Testis (tissue), 3 donors: ENCODE results near the gene KREMEN2. TPM values are rescaled to one million over a fixed set of nuclear protein-coding genes. Genes with fewer than 3 reads are reported as not detected.

Experiments
- DNase-seq: peaks from one replicate; pipeline ENCODE4 v3.0.0-alpha.2; 2019
- H3K27ac ChIP-seq, 2 donors: fragments of 200-600 bp; sonication (generic); one replicate each; pipeline ENCODE4 v1.5.1; 2019
- H3K27me3 ChIP-seq: fragments of 200-600 bp; sonication (generic); one replicate; pipeline ENCODE4 v1.5.1; 2019
- H3K36me3 ChIP-seq: fragments of 200-600 bp; sonication (generic); one replicate; pipeline ENCODE4 v1.5.1; 2017; ENCODE audit warnings: low read depth; ENCODE audit errors: missing control alignments
- H3K4me1 ChIP-seq: fragments of 200-600 bp; sonication (generic); one replicate; pipeline ENCODE4 v1.5.1; 2019
- H3K4me3 ChIP-seq, 2 donors: fragments of 200-600 bp; sonication (generic); one replicate each; pipeline ENCODE4 v1.5.1; 2017 to 2019
- H3K9me3 ChIP-seq: fragments of 200-600 bp; sonication (generic); one replicate; pipeline ENCODE4 v1.5.1; 2017
- CTCF ChIP-seq, 3 experiments: fragments of 450-650 bp in 2 of 3; fragments of 200-600 bp in 1 of 3; sonication (generic) in 1 of 3; IDR thresholded peaks; one replicate each; pipeline ENCODE4 v1.5.1; 2016 to 2019; ENCODE audit warnings: antibody characterized with exemption in 3 of 3, mild to moderate bottlenecking in 2 of 3, moderate library complexity in 1 of 3
- POLR2A ChIP-seq: fragments of 450-650 bp; IDR thresholded peaks from one replicate; pipeline ENCODE4 v1.6.1; 2017; ENCODE audit warnings: antibody characterized with exemption, mild to moderate bottlenecking, moderate library complexity
- WGBS, 2 donors: methylation state at CpG; one replicate each; pipeline ENCODE4 v1.1.5; 2018; 5-methylcytosine and 5-hydroxymethylcytosine counted together
- intact Hi-C: fragments of 100-400 bp; cut with DNase I; formaldehyde crosslinking; loops from one replicate; pipeline ENCODE4 v1.15.1; 2023; ENCODE audit warnings: low total_unique reads
- polyA plus RNA-seq: library from polyadenylated mRNA; stranded (reverse); fragments of 350-450 nt; fragmentation: Illumina TruSeq; extraction: RNeasy Lipid Tissue Mini Kit (QIAGEN cat#74804); gene quantifications from one replicate; pipeline ENCODE4 v1.2.3, GENCODE V29; 2014; ENCODE audit warnings: low read depth, low replicate concordance; ENCODE audit not compliant: insufficient read depth
- total RNA-seq, 2 donors: library from RNA; depleted of rRNA; stranded (reverse); fragments of >200 nt; gene quantifications; one replicate each; pipeline ENCODE4 v1.2.3, GENCODE V29; 2016

Gene KREMEN2
- total and polyA plus RNA-seq, 3 donors from 2014 or later = 0.86 to 1.7 (median 1.7) TPM

GRCh38 chr16:2933701-2934100 lies 30.4 kb upstream of the KREMEN2 start:
- H3K36me3 ChIP-seq = no peaks in the 10 kb centered on the region
- no peaks in the 10 kb centered on the region for H3K4me1 ChIP-seq
- DNase-seq = no peak
- intact Hi-C loops = no loop called here
- 80 to 89% methylated on average over 2 to 22 of the region's 22 CpGs for WGBS, 2 donors
- H3K4me3 ChIP-seq = no peak overlapping the region
- H3K27me3 ChIP-seq = no peaks in the 10 kb centered on the region
- H3K9me3 ChIP-seq = no peaks in the 10 kb centered on the region
- H3K27ac ChIP-seq = no peak overlapping the region
- no peak for TF ChIP-seq POLR2A
- no peak for TF ChIP-seq CTCF (IDR thresholded peaks at IDR 0.05)

- Histone ChIP-seq H3K36me3 (no peaks in the 10 kb centered on the region), H3K4me1 (no peaks in the 10 kb centered on the region), H3K4me3 (no peak overlapping the region), H3K27me3 (no peaks in the 10 kb centered on the region), H3K9me3 (no peaks in the 10 kb centered on the region), H3K27ac (no peak overlapping the region)
- TF ChIP-seq POLR2A (no peak), CTCF (IDR thresholded peaks at IDR 0.05) (no peak)
- no peak for DNase-seq
- intact Hi-C loops = no loop called here
- WGBS, 2 donors = 93 to 94% methylated on average over 15 of the region's 15 CpGs
These were observed 29.6 kb upstream of the KREMEN2 start for GRCh38 chr16:2934450-2934849.

- Histone ChIP-seq H3K27me3 (no peaks in the 10 kb centered on the region), H3K36me3 (no peaks in the 10 kb centered on the region), H3K4me1 (no peaks in the 10 kb centered on the region), H3K9me3 (no peaks in the 10 kb centered on the region), H3K4me3 (no peak overlapping the region), H3K27ac (no peak overlapping the region)
- intact Hi-C loops = no loop called here
- 88 to 93% methylated on average over 9 to 21 of the region's 22 CpGs for WGBS, 2 donors
- no peak for DNase-seq
- TF ChIP-seq POLR2A (no peak), CTCF (IDR thresholded peaks at IDR 0.05) (no peak)
These were observed 27.6 kb upstream of the KREMEN2 start for GRCh38 chr16:2936436-2937011.

GRCh38 chr16:2937170-2937569 lies 26.9 kb upstream of the KREMEN2 start:
- WGBS, 2 donors = 93% methylated on average over 17 of the region's 24 CpGs; no CpG with 5 or more reads in 1 of the 2 donors
- TF ChIP-seq POLR2A (no peak), CTCF (IDR thresholded peaks at IDR 0.05) (no peak)
- intact Hi-C loops = no loop called here
- DNase-seq = no peak
- Histone ChIP-seq H3K9me3 (no peaks in the 10 kb centered on the region), H3K4me1 (no peaks in the 10 kb centered on the region), H3K27me3 (no peaks in the 10 kb centered on the region), H3K27ac (no peak overlapping the region), H3K36me3 (no peaks in the 10 kb centered on the region), H3K4me3 (no peak overlapping the region)

GRCh38 chr16:2938206-2938605 lies 25.9 kb upstream of the KREMEN2 start:
- TF ChIP-seq CTCF (IDR thresholded peaks at IDR 0.05) (no peak), POLR2A (no peak)
- Histone ChIP-seq H3K27me3 (no peaks in the 10 kb centered on the region), H3K9me3 (no peaks in the 10 kb centered on the region), H3K4me1 (no peaks in the 10 kb centered on the region), H3K4me3 (no peak overlapping the region), H3K36me3 (no peaks in the 10 kb centered on the region), H3K27ac (no peak overlapping the region)
- WGBS, 2 donors = 67 to 98% methylated on average over 1 to 12 of the region's 12 CpGs
- intact Hi-C loops = no loop called here
- DNase-seq = no peak
